Measurements from ENCODE around the gene CCNJL.

The CCNJL gene

DNA sequence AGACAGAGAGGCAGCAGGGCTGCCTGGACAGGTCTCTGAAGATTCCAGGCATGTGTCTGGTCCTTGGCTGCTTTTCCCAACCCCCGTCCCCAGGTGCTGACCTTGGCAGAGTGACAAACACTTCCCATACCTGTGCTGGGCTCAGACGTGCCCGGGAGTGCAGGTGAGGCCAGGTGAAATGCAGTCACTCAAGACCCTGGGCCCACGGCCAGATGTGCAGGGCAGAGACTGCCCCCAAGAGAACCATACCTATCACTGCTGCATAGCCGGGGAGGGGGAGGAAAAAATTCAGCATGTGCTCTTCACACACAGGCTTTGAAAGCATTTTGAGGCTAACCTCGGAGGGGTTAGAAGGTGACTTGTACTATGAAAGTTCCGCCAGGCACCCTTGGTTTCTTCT, 22.6 kb downstream of the CCNJL start:
- DNase-seq, result no peak

GRCh38 chr5:160289356-160289651, 23.1 kb downstream of the CCNJL start:
- no peak for DNase-seq

DNA sequence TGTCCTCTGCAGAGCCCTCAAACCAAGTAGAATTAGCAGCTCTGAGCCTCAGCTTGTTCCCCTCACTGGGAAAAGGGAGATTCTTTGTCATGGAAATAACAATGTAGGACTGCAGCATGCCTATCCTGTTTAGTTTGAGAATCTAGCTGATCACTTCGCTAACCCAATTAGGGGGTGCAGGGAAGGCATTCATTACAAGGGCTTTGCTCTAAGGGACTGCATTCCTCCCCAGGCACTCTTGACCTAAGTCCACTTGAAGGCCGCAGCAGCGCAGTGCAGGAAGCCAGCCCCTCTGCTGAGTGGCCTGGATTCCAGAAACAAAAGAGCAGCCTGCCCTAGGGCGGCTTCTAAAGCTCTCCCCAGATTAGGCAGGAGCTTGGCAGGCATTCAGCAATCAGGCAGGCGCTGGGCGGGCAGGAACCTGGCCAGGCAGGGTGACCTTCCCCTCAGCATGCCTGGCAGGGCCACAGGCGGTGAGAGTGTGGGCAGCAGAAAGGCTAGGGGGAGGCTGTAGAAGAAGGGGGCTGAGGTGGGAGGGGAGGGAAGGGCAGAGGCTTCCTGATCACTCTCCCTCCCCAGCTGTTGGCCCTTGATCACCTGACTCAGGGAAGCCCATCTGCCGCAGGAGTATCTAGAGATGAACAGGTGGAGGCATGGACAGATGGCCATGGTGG, 24.8 kb downstream of the CCNJL start:
- DNase-seq, result no peak

GRCh38 chr5:160286947-160287346, 25.4 kb downstream of the CCNJL start:
- DNase-seq, result no peak

GRCh38 chr5:160285316-160285715, 27.0 kb downstream of the CCNJL start:
- no peak for DNase-seq

DNA sequence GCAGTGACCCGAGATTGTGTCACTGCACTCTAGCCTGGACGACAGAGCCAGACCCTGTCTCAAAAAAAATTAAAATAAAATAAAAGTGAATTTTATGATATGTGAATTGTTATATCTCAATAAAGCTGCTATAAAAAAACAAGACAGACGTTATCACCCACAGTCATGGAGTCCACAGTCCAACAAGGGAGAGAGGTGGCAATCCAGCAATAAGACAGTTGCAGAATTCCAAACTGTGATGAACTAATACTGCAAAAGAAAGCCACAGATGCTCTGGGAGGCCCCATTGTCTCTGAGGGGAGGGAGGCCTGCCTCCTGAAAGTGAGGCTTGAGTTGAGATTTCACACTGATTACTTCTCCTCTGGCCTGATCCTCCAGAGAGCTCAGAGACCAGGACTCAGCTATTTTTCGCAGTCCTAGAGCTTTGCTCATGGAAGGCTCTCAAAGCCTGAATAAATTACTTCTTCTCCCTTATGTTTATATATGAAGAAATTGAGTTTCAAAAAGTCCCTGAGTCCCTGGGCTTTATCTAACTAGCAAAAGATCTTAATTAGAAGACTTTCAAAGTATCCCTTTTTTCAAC, 28.0 kb downstream of the CCNJL start:
- DNase-seq, result no peak

DNA sequence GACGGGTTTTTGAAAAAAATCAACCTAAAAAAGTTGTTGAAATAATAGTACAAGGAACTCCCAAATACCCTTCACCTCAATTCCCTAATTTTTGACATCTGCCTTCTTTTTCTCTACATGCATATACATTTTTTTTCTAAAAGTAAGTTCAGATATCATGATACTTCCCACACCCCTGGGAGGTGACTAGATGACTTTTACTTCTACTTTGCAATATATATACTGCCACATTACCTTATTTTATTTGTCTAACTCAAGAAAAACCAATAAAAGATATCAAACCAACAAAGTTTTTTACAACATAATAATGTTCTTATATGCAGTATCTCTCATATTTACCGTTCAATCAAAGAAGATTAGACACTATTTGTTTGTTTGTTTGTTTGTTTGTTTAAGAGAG, 31.1 kb downstream of the CCNJL start:
- no peak for DNase-seq

GRCh38 chr5:160280384-160281095, 31.8 kb downstream of the CCNJL start:
- no peak for DNase-seq

DNA sequence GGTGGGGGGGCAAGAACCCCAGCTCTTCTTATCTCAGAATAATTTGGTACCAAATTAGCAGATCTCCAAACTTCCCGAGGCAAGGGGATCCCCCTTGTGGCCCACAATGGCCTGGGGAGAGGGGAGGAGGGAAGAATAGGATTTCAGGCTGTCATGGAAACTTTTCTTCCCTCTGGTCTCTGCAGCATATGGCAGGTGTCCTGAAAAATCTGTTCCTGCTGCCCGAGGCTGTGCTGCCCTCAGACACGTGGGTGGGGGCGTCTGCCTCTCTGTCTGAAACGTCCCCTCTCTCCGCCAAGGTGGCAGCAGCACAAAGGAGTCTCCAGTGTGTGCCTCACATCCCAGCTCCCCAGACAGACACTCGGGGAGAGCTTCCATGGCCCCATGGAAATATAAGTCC, 34.0 kb downstream of the CCNJL start:
- DNase-seq, result no peak

GRCh38 chr5:160274483-160274931, 37.9 kb downstream of the CCNJL start:
- no peak for DNase-seq

GRCh38 chr5:160272889-160273288, 39.5 kb downstream of the CCNJL start:
- no peak for DNase-seq

DNA sequence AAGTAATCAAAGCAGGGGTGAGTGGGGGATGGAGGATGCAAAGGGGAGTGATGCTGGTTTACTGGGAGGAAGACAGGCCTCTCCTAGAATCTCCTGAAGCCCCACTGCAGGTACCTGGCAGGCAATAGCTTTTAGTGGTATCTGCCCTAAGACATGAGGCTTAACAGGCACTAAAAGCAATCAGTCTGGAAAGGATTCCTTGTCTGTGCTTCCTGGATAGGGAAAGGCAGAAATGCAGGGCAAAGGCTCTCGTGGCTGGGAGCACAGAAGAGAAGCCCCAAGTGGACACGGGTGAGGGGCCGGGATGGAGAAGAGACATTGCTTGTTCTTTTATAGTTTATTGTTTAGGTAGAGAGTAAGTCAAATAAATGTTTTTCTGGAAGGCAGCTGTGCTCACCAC, 40.1 kb downstream of the CCNJL start:
- no peak for DNase-seq

GRCh38 chr5:160271836-160272235, 40.5 kb downstream of the CCNJL start:
- no peak for DNase-seq

DNA sequence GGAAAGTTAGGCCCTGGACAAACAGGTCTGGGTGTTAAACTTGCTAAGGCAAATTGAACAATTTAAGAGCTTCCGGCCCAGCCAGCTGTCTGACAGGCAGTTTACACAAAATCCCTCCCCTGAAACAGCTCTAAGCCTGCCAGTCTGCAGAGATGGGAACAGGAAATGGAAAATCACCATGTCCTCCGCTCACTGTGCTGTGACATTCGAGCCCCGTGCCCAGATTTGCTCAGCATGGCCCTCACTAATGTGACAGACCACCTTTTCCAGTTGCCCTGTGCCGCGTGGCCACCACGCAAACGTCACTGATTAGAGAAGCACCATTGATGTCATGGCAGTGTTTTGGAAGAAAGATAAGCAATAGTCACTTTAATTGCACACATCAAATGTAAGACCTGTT, 41.0 kb downstream of the CCNJL start:
- DNase-seq, result peak; percentile 20

GRCh38 chr5:160270704-160271103, 41.7 kb downstream of the CCNJL start:
- no peak for DNase-seq

DNA sequence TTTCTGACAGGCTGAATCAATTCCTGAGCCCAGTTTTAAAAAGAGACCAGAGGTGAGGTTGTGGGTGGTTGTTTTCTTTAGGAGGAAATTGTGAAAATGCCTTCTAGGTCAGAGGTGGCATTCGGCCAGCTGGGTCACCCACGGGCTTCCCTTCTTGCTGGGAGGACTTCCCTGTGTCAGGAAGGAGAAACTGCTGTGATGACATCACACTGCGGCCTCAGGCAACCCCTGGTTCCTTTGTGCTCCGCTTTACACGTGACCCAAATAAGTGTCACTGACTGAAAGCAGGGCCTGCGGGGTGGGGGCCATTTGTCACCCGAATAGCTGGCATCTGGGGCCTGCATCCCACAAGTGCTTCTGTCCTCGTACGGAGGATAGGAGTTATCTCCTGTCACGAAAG, 43.3 kb downstream of the CCNJL start:
- peak; percentile 91 for DNase-seq

- DNase-seq, result no peak
These were observed 44.2 kb downstream of the CCNJL start for GRCh38 chr5:160268121-160268520.

GRCh38 chr5:160266752-160267345, 45.5 kb downstream of the CCNJL start:
- no peak for DNase-seq

DNA sequence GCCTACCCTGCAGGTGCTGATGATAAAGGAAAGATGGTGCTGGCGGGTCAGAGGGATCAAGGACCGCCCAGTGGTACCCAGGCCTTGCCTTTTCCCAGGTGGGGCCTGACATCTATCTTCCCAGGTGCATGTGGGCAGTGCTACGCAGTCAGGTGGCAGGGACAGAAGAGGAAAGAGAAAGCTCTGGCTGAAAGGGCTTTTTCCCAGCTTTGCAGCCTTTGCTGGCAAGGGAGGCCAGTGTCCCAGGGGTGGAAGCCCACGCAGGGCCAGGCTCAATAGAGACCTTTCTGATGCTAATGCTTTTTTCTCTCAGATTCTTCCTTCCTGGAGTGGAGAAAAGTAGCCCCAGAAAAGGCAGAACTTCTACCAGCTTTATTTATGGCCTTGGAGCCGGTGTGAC, 46.3 kb downstream of the CCNJL start:
- no peak for DNase-seq

DNA sequence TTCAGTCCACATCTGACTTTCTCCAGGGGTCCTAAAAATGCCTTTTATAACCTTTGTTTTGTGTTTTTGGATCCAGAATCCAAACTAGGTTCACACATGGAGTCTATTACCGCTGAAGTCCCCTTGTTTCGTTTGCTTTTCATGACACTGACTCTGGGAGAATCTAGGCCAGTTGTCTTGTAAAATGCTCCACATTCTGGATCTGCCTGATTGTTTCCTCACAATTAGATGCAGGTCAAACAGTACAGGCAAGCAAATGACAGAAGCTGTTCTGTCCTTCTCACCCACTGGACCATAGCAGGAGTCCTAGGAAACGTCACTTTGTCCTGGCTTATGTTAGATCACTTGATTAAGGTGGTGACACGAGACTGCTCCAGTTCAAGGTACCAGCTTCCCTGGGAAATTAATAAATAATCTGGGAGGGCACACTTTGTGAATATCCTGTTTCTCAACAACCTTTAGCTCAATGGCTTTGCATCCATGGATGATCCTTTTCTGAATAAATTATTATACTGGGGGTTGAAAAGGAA, 49.0 kb downstream of the CCNJL start:
- no peak for DNase-seq

DNA sequence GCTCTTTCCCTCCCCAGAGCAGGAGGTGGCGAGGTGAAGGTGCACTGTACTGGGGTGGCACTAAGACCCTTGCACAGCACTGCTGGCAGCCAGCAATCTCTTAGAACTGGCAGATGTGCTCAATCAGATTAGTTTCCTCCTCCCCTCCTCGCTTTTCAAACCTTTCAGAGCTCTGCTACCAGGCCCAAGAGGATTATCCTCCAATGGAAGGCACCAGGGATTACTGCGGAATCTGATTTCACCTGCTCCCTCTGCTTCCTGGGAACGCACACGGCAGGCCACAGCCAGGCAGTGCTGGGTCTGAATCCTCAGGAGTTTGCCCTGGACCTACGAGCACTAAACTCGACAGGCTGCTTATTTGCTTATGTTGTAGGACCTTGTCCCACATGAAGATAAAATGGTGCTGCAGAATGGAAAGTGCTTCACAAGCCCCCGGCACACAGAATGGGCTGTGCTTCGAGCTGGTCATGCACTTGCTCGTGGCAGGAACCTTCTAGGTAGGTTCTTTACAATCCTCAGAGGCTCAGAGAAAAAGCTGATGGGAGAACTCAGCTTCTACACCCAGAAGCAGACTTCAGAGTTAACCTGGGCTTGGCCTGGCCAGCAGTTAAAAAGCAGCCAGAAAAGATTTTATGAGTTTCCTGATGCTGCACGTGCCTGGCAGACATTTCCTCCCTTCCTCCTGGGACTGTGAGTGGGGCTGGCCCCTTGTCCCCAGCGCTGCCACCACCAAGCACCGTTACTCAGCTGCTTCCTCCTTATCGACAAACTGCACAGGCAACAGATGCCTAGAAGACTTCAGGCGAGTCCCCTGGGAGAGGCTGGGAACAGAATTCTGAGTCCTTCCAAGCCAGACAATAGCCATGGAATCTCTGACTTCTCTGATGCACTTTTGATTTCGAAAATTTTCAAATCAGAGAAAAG, 50.0 kb downstream of the CCNJL start:
- DNase-seq, result peak; percentile 14

GRCh38 chr5:160260881-160261815, 51.2 kb downstream of the CCNJL start:
- peak; percentile 65 for DNase-seq

Measured in MV-4-11 (cell line).